GM12892 (cell line): ENCODE results near the gene FBLN1.

Source experiments
- POLR2A ChIP-seq: IDR thresholded peaks from 2 replicates; pipeline ENCODE4 v1.6.1; 2011; ENCODE audit warnings: low read depth, low read length, control low read depth
- POLR2AphosphoS5 ChIP-seq: IDR thresholded peaks from 2 replicates; pipeline ENCODE4 v1.6.1; 2011; ENCODE audit warnings: low read depth, low read length, control low read depth

DNA sequence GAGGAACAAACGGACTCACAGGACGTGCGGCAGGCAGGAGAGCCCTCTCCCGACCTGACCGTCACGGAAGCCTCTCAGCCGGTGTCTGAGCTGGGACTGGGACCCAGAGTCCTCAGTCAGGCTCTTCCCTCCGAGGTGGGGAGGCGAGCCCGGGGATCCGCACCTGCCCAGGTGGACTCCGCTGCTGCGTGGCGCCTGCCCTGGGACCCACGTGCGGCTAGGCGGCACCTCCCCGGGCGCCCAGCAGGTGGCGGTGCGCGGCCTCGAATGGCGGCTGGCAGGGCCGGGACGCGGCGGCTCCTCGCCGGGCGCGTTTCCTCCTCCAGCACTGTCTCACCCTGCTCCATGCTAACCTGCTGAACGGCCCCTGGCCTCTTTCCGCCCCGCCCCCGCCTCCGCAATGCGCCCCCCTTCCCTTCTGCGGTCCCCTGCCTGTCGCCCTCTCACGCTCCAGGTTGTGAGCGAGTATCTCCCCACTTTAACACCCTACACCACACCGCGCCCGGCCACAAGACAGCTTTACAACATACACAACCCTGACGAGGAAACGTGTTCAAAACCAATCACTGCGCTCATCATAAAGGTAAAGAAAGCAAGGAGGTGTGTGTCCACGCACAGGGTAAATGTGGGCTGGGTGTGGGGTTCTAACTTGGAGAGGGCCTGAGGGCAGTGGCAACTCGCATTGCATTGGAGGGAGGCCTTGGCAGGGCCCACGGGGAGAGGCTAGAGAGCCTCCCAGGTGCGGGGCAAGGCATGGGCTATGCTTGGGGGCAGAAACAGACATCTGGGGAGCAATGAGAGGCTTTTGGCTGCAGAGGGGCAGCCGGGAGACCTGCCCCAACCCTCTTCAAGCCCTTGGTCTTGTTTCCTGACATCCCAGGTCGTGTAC is 143.1 kb downstream of the FBLN1 start:
- TF ChIP-seq POLR2AphosphoS5 (no peak), POLR2A (no peak)
